H9 (cell line): ENCODE data around the gene UBE2L6. TPM values are rescaled to one million over a fixed set of nuclear protein-coding genes. Genes with fewer than 3 reads are reported as not detected.

Experiments used
- DNase-seq: peaks from one replicate; pipeline ENCODE4 v3.0.0-alpha.2; 2017
- H2AFZ ChIP-seq: one replicate; pipeline ENCODE4 v1.6.1; 2013; ENCODE audit warnings: mild to moderate bottlenecking, low read length, control low read depth, moderate library complexity
- H2AK5ac ChIP-seq: 2 replicates; pipeline ENCODE4 v1.6.1; 2013; ENCODE audit warnings: low read length, control low read depth, mixed read lengths; ENCODE audit not compliant: insufficient read length
- H2BK120ac ChIP-seq: one replicate; pipeline ENCODE4 v1.6.1; 2013; ENCODE audit warnings: low read depth, mild to moderate bottlenecking, low read length, control low read depth, inconsistent platforms; ENCODE audit not compliant: poor library complexity, severe bottlenecking
- H2BK12ac ChIP-seq: 2 replicates; pipeline ENCODE4 v1.6.1; 2013; ENCODE audit warnings: low read length, control low read depth, mixed read lengths, low read depth; ENCODE audit not compliant: insufficient read length
- H2BK15ac ChIP-seq: 2 replicates; pipeline ENCODE4 v1.6.1; 2013; ENCODE audit warnings: low read depth, low read length, control low read depth
- H2BK20ac ChIP-seq: one replicate; pipeline ENCODE4 v1.6.1; 2013; ENCODE audit warnings: low read depth, mild to moderate bottlenecking, low read length, control low read depth, inconsistent platforms; ENCODE audit not compliant: poor library complexity, severe bottlenecking
- H2BK5ac ChIP-seq: 2 replicates; pipeline ENCODE4 v1.6.1; 2013; ENCODE audit warnings: low read length, control low read depth, mixed read lengths; ENCODE audit not compliant: insufficient read length
- H3K14ac ChIP-seq: 2 replicates; pipeline ENCODE4 v1.6.1; 2013; ENCODE audit warnings: low read length, control low read depth; ENCODE audit not compliant: insufficient read depth
- H3K18ac ChIP-seq: 2 replicates; pipeline ENCODE4 v1.6.1; 2013; ENCODE audit warnings: low read depth, mild to moderate bottlenecking, mixed read lengths, low read length, control low read depth; ENCODE audit not compliant: insufficient read length
- H3K23ac ChIP-seq: 2 replicates; pipeline ENCODE4 v1.6.1; 2013; ENCODE audit warnings: low read length, control low read depth, mixed read lengths, low read depth; ENCODE audit not compliant: insufficient read length
- H3K23me2 ChIP-seq: 2 replicates; pipeline ENCODE4 v1.6.1; 2013; ENCODE audit warnings: low read depth, mild to moderate bottlenecking, mixed read lengths, low read length, control low read depth; ENCODE audit not compliant: insufficient read length, poor library complexity, severe bottlenecking
- H3K27ac ChIP-seq: 2 replicates; pipeline ENCODE4 v1.5.1; 2013; ENCODE audit warnings: low read length, control low read depth, mixed read lengths, low read depth; ENCODE audit not compliant: insufficient read length
- H3K27me3 ChIP-seq: 2 replicates; pipeline ENCODE4 v1.6.1; 2013; ENCODE audit warnings: low read length, control low read depth, inconsistent platforms; ENCODE audit not compliant: insufficient read depth
- H3K4ac ChIP-seq: 2 replicates; pipeline ENCODE4 v1.6.1; 2013; ENCODE audit warnings: low read depth, mild to moderate bottlenecking, control low read depth, inconsistent platforms, low read length, moderate library complexity
- H3K4me1 ChIP-seq: 2 replicates; pipeline ENCODE4 v1.6.1; 2013; ENCODE audit warnings: low read length, control low read depth, inconsistent platforms; ENCODE audit not compliant: insufficient read depth
- H3K4me2 ChIP-seq: 2 replicates; pipeline ENCODE4 v1.6.1; 2013; ENCODE audit warnings: low read length, control low read depth, mixed read lengths; ENCODE audit not compliant: insufficient read length, insufficient read depth
- H3K56ac ChIP-seq: 2 replicates; pipeline ENCODE4 v1.6.1; 2013; ENCODE audit warnings: low read depth, mild to moderate bottlenecking, mixed read lengths, low read length, control low read depth; ENCODE audit not compliant: insufficient read length
- H3K79me1 ChIP-seq: 2 replicates; pipeline ENCODE4 v1.6.1; 2013; ENCODE audit warnings: low read depth, mild to moderate bottlenecking, moderate library complexity, low read length, control low read depth, inconsistent platforms; ENCODE audit not compliant: insufficient read depth, poor library complexity, severe bottlenecking
- H3K79me2 ChIP-seq: 2 replicates; pipeline ENCODE4 v1.6.1; 2013; ENCODE audit warnings: low read length, control low read depth, inconsistent platforms; ENCODE audit not compliant: insufficient read depth
- H3K9ac ChIP-seq: 2 replicates; pipeline ENCODE4 v1.6.1; 2013; ENCODE audit warnings: low read length, control low read depth, mixed read lengths; ENCODE audit not compliant: insufficient read length; ENCODE audit errors: extremely low read depth
- H3K9me3 ChIP-seq: one replicate; pipeline ENCODE4 v1.6.1; 2013; ENCODE audit warnings: low read depth, low read length, inconsistent platforms; ENCODE audit not compliant: control insufficient read depth
- H3T11ph ChIP-seq: one replicate; pipeline ENCODE4 v1.6.1; 2013; ENCODE audit warnings: mild to moderate bottlenecking, low read length, control low read depth, inconsistent platforms
- H4K20me1 ChIP-seq: one replicate; pipeline ENCODE4 v1.6.1; 2013; ENCODE audit not compliant: control insufficient read depth, insufficient read length, insufficient read depth
- H4K5ac ChIP-seq: 2 replicates; pipeline ENCODE4 v1.6.1; 2013; ENCODE audit warnings: low read depth, mild to moderate bottlenecking, mixed read lengths, low read length, control low read depth; ENCODE audit not compliant: insufficient read length
- H4K8ac ChIP-seq: replicated peaks from 2 replicates; pipeline ENCODE4 v1.6.1; 2013; ENCODE audit warnings: low read length, control low read depth, mixed read lengths, low read depth; ENCODE audit not compliant: insufficient read length
- H4K91ac ChIP-seq: 2 replicates; pipeline ENCODE4 v1.6.1; 2013; ENCODE audit warnings: low read depth, mild to moderate bottlenecking, moderate library complexity, mixed read lengths, low read length, control low read depth; ENCODE audit not compliant: insufficient read length
- H3K27ac Mint-ChIP-seq, 3 experiments: 2 replicates in 2 of 3; 3 replicates in 1 of 3; pipeline ENCODE4 v1.8.0; 2020 to 2021; ENCODE audit warnings: mixed read lengths in 3 of 3, mild to moderate bottlenecking in 1 of 3, moderate library complexity in 1 of 3
- H3K27me3 Mint-ChIP-seq: 2 replicates; pipeline ENCODE4 v1.8.0; 2021; ENCODE audit warnings: low read depth, mild to moderate bottlenecking, moderate library complexity, mixed read lengths
- H3K36me3 Mint-ChIP-seq, 3 experiments: 2 replicates in 2 of 3; 3 replicates in 1 of 3; pipeline ENCODE4 v1.8.0; 2020 to 2021; ENCODE audit warnings: low read depth in 3 of 3, mixed read lengths in 3 of 3; ENCODE audit not compliant: insufficient read depth in 1 of 3
- H3K4me1 Mint-ChIP-seq, 2 experiments: 2 replicates each; pipeline ENCODE4 v1.8.0; 2020; ENCODE audit warnings: mixed read lengths in 2 of 2
- H3K4me3 Mint-ChIP-seq, 2 experiments: 2 replicates in 1 of 2; 3 replicates in 1 of 2; pipeline ENCODE4 v1.8.0; 2020 to 2021; ENCODE audit warnings: mild to moderate bottlenecking in 2 of 2, mixed read lengths in 2 of 2, moderate library complexity in 1 of 2
- H3K9me3 Mint-ChIP-seq, 2 experiments: 2 replicates in 1 of 2; 3 replicates in 1 of 2; pipeline ENCODE4 v1.8.0; 2020; ENCODE audit warnings: mild to moderate bottlenecking in 2 of 2, mixed read lengths in 2 of 2, moderate library complexity in 1 of 2
- CTCF ChIP-seq: fragments of 200-600 bp; sonication (generic); conservative IDR thresholded peaks from 3 replicates; pipeline ENCODE4 v1.8.0; 2021; ENCODE audit warnings: antibody characterized with exemption, mild to moderate bottlenecking
- WGBS: extraction: QIAGEN DNeasy Blood & Tissue Kit; methylation state at CpG from one replicate; pipeline ENCODE4 v1.1.7; 2013; ENCODE audit warnings: missing lambda C conversion rate, low lambda C conversion rate, mixed read lengths; ENCODE audit not compliant: insufficient read length; ENCODE audit errors: extremely low coverage; 5-methylcytosine and 5-hydroxymethylcytosine counted together
- total RNA-seq: library from RNA; stranded (reverse); gene quantifications from 2 replicates; pipeline ENCODE4 v1.2.1, GENCODE V29; 2021

UBE2L6 gene
- total RNA-seq, 1 experiment from 2014 or later = 38.9 TPM

- H3K4me1 ChIP-seq = no peaks in the 10 kb centered on the region
Observed at GRCh38 chr11:57530215-57530595, 37.3 kb downstream of the UBE2L6 start.

More at GRCh38 chr11:57530215-57530595, 37.3 kb downstream of the UBE2L6 start:
- Mint-ChIP-seq H3K27ac (peak overlapping the region in 2 of 3 experiments; percentile 84 to 89; a peak in 4 of 7 replicates), H3K27me3 (peaks cover 14% of the 10 kb centered on the region), H3K36me3 (peaks cover 4 to 11% (median 10%) of the 10 kb centered on the region in 3 experiments), H3K4me1 (peaks cover 16 to 19% of the 10 kb centered on the region in 2 experiments), H3K9me3 (no peaks in the 10 kb centered on the region; a peak in 1 of 5 replicates), H3K4me3 (peak overlapping the region; percentile 90)
- no peak overlapping the region for H3K27ac ChIP-seq
- no peak overlapping the region for H2AFZ ChIP-seq
- no peak overlapping the region for H4K91ac ChIP-seq
- H4K20me1 ChIP-seq = no peaks in the 10 kb centered on the region
- H2BK5ac ChIP-seq = no peak overlapping the region
- no peaks in the 10 kb centered on the region for H3K27me3 ChIP-seq
- WGBS = no CpG with 5 or more reads among the region's 17 CpGs
- peak overlapping the region; percentile 61; the same call in 1 of the 2 replicates for H3K14ac ChIP-seq
- H2BK15ac ChIP-seq = no peak overlapping the region
- H2BK120ac ChIP-seq = no peak overlapping the region
- peak overlapping the region; percentile 28 for H3K18ac ChIP-seq
- H2BK12ac ChIP-seq = no peak overlapping the region
- peaks cover 10% of the 10 kb centered on the region for H3K23me2 ChIP-seq
- no peak overlapping the region for H3K23ac ChIP-seq
- H3K56ac ChIP-seq = no peak overlapping the region
- no peak overlapping the region for H2BK20ac ChIP-seq
- peak overlapping the region; percentile 99 for H3K4me2 ChIP-seq
- H3K4ac ChIP-seq = no peak overlapping the region
- no peaks in the 10 kb centered on the region for H3K9me3 ChIP-seq
- no peak overlapping the region for H4K8ac ChIP-seq
- H3T11ph ChIP-seq = no peak overlapping the region
- no peak overlapping the region for H4K5ac ChIP-seq
- peaks cover 5% of the 10 kb centered on the region; the same call in 1 of the 2 replicates for H3K79me2 ChIP-seq
- H3K9ac ChIP-seq = peak overlapping the region; percentile 86
- no peak for TF ChIP-seq CTCF
- no peak for DNase-seq
- no peaks in the 10 kb centered on the region for H3K79me1 ChIP-seq
- no peak overlapping the region for H2AK5ac ChIP-seq
